HCT116 (cell line): Measurements from ENCODE around the gene ALG2. TPM values are rescaled to one million over a fixed set of nuclear protein-coding genes. Genes with fewer than 3 reads are reported as not detected.

Experiments used
- ATAC-seq: fragments of 200-7000 bp; cut with Tn5 transposase; 2 replicates; pipeline ENCODE4 v1.9.1; 2020; ENCODE audit warnings: mild to moderate bottlenecking, moderate library complexity
- BruUV-seq: library from RNA; stranded (reverse); fragments of 400-500 nt; replicated peaks from 2 replicates; lab custom pipeline; 2021; lab: Mats Ljungman, UMichigan
- CTCF ChIA-PET: fragments of 300-600 bp; sonication (Branson Sonifier 250); formaldehyde crosslinking; loops from one replicate; lab custom pipeline; 2021; ENCODE audit warnings: antibody characterized with exemption; lab: Charles Lee
- POLR2A ChIA-PET: fragments of 300-600, 350-600 bp; sonication (Branson Sonifier 250); formaldehyde crosslinking; loops from one replicate; lab custom pipeline; 2021; ENCODE audit warnings: antibody characterized with exemption; lab: Charles Lee
- RAD21 ChIA-PET, 2 experiments: fragments of 300-600 bp; sonication (Branson Sonifier 250); formaldehyde crosslinking; loops; one replicate each; lab custom pipeline; 2023; ENCODE audit warnings: low total read pairs in 2 of 2; ENCODE audit not compliant: uncharacterized antibody in 2 of 2, unreplicated experiment in 2 of 2, low non-redundant PET in 1 of 2; lab: Charles Lee
- DNase-seq: peaks from one replicate; pipeline ENCODE4 v3.0.0-alpha.2; 2010; ENCODE audit warnings: low read depth, low spot score
- H2AFZ ChIP-seq: fragments of 200-600 bp; shearing (Covaris generic), sonication (generic); 2 replicates; pipeline ENCODE4 v1.6.1; 2017; ENCODE audit warnings: low read depth, mixed run types, mixed read lengths, antibody characterized with exemption, low read length; ENCODE audit not compliant: poor library complexity, severe bottlenecking
- H3K27ac ChIP-seq: 2 replicates; pipeline ENCODE4 v1.5.1; 2012; ENCODE audit warnings: low read depth, low read length
- H3K27me3 ChIP-seq: fragments of 200-600 bp; sonication (generic); 2 replicates; pipeline ENCODE4 v1.6.1; 2016; ENCODE audit warnings: mixed run types, low read length, mixed read lengths; ENCODE audit not compliant: insufficient read depth
- H3K36me3 ChIP-seq, 2 experiments: fragments of 200-500 bp in 1 of 2; fragments of 200-600 bp in 1 of 2; sonication (Bioruptor generic) in 1 of 2; sonication (generic) in 1 of 2; 2 replicates each; pipeline versions ENCODE4 v1.5.1 to v1.6.1; 2014 to 2016; ENCODE audit warnings: low read length in 2 of 2, inconsistent platforms in 1 of 2, mixed read lengths in 1 of 2, mixed run types in 1 of 2; ENCODE audit not compliant: insufficient read depth in 2 of 2, control insufficient read depth in 1 of 2
- H3K4me1 ChIP-seq, 2 experiments: fragments of 200-600 bp in 1 of 2; sonication (generic) in 1 of 2; 2 replicates each; pipeline versions ENCODE4 v1.5.1 to v1.6.1; 2012 to 2017; ENCODE audit warnings: low read length in 2 of 2, inconsistent platforms in 1 of 2, mild to moderate bottlenecking in 1 of 2, mixed read lengths in 1 of 2, mixed run types in 1 of 2, moderate library complexity in 1 of 2; ENCODE audit not compliant: insufficient read depth in 2 of 2, control insufficient read depth in 1 of 2
- H3K4me2 ChIP-seq: fragments of 200-600 bp; sonication (generic); 2 replicates; pipeline ENCODE4 v1.6.1; 2017; ENCODE audit warnings: mixed run types, low read length, mixed read lengths
- H3K4me3 ChIP-seq, 2 experiments: fragments of 200-600 bp in 1 of 2; sonication (generic) in 1 of 2; replicated peaks in 1 of 2; 2 replicates each; pipeline ENCODE4 v1.5.1; 2011 to 2016; ENCODE audit warnings: low read length in 2 of 2, control low read depth in 1 of 2, low read depth in 1 of 2, mild to moderate bottlenecking in 1 of 2, mixed read lengths in 1 of 2, mixed run types in 1 of 2
- H3K79me2 ChIP-seq: fragments of 200-600 bp; sonication (generic); 2 replicates; pipeline ENCODE4 v1.6.1; 2017; ENCODE audit warnings: mild to moderate bottlenecking, mixed run types, low read length, moderate library complexity, mixed read lengths; ENCODE audit not compliant: insufficient read depth
- H3K9ac ChIP-seq: fragments of 200-600 bp; sonication (generic); 2 replicates; pipeline ENCODE4 v1.6.1; 2016; ENCODE audit warnings: low read length, mixed read lengths
- H3K9me2 ChIP-seq: fragments of 200-600 bp; sonication (generic), shearing (Covaris generic); 2 replicates; pipeline ENCODE4 v1.6.1; 2017; ENCODE audit warnings: mixed run types, mild to moderate bottlenecking, moderate library complexity; ENCODE audit not compliant: insufficient read depth
- H3K9me3 ChIP-seq, 2 experiments: fragments of 200-500 bp in 1 of 2; fragments of 200-600 bp in 1 of 2; sonication (Bioruptor generic) in 1 of 2; sonication (generic) in 1 of 2; 2 replicates each; pipeline ENCODE4 v1.6.1; 2014 to 2017; ENCODE audit warnings: low read length in 2 of 2, mixed read lengths in 2 of 2, inconsistent platforms in 1 of 2, low read depth in 1 of 2, mild to moderate bottlenecking in 1 of 2, mixed run types in 1 of 2, moderate library complexity in 1 of 2; ENCODE audit not compliant: control insufficient read depth in 1 of 2, insufficient read depth in 1 of 2
- H4K20me1 ChIP-seq: fragments of 200-600 bp; sonication (generic), shearing (Covaris generic); 2 replicates; pipeline ENCODE4 v1.6.1; 2017; ENCODE audit warnings: mixed run types, mild to moderate bottlenecking, moderate library complexity; ENCODE audit not compliant: insufficient read depth
- CBX3 ChIP-seq: IDR thresholded peaks from 2 replicates; pipeline ENCODE4 v1.6.1; 2012; ENCODE audit warnings: low read depth
- CEBPB ChIP-seq: IDR thresholded peaks from 2 replicates; pipeline ENCODE4 v1.6.1; 2012; ENCODE audit warnings: low read depth
- EGR1 ChIP-seq: IDR thresholded peaks from 2 replicates; pipeline ENCODE4 v1.6.1; 2012; ENCODE audit warnings: low read depth
- ELF1 ChIP-seq: IDR thresholded peaks from 2 replicates; pipeline ENCODE4 v1.6.1; 2012; ENCODE audit warnings: low read depth, borderline replicate concordance
- EZH2 ChIP-seq: fragments of 200-600 bp; sonication (generic); IDR thresholded peaks from 2 replicates; pipeline ENCODE4 v1.6.1; 2017; ENCODE audit warnings: antibody characterized with exemption, mixed run types
- EZH2phosphoT487 ChIP-seq: fragments of 200-600 bp; IDR thresholded peaks from 2 replicates; pipeline ENCODE4 v1.6.1; 2018; ENCODE audit warnings: antibody characterized with exemption, borderline replicate concordance
- JUND ChIP-seq: IDR thresholded peaks from 2 replicates; pipeline ENCODE4 v1.6.1; 2012
- POLR2A ChIP-seq: IDR thresholded peaks from 2 replicates; pipeline ENCODE4 v1.7.0; 2011; ENCODE audit warnings: borderline replicate concordance; ENCODE audit not compliant: insufficient read depth, insufficient read length; ENCODE audit errors: extremely low read depth
- POLR2AphosphoS5 ChIP-seq: IDR thresholded peaks from 2 replicates; pipeline ENCODE4 v1.6.1; 2011; ENCODE audit warnings: mild to moderate bottlenecking, low read depth, low read length, moderate library complexity
- RAD21 ChIP-seq: IDR thresholded peaks from 2 replicates; pipeline ENCODE4 v1.6.1; 2012; ENCODE audit warnings: low read depth, mild to moderate bottlenecking
- SP1 ChIP-seq: IDR thresholded peaks from 2 replicates; pipeline ENCODE4 v1.6.1; 2012; ENCODE audit warnings: low read depth
- SRF ChIP-seq: IDR thresholded peaks from 2 replicates; pipeline ENCODE4 v1.6.1; 2012; ENCODE audit warnings: low read depth
- TCF7L2 ChIP-seq: IDR thresholded peaks from 2 replicates; pipeline ENCODE4 v1.7.0; 2011; ENCODE audit warnings: borderline replicate concordance, inconsistent platforms; ENCODE audit not compliant: insufficient read depth, insufficient read length; ENCODE audit errors: extremely low read depth
- YY1 ChIP-seq: IDR thresholded peaks from 2 replicates; pipeline ENCODE4 v1.6.1; 2011; ENCODE audit warnings: low read length, low read depth, moderate library complexity, mild to moderate bottlenecking; ENCODE audit not compliant: insufficient replicate concordance; ENCODE audit errors: extremely low read depth
- ZFX ChIP-seq: fragments of 450-650 bp; IDR thresholded peaks from 2 replicates; pipeline ENCODE4 v1.6.1; 2017
- intact Hi-C: fragments of 100-400 bp; cut with micrococcal nuclease; formaldehyde crosslinking; loops from 2 replicates; pipeline ENCODE4 v1.10.0; 2022
- total RNA-seq: library from RNA; stranded (reverse); gene quantifications from one replicate; pipeline ENCODE4 v1.2.1, GENCODE V29; 2021; ENCODE audit not compliant: unreplicated experiment
- TF ChIP-seq, protein P1 (sequence below): IDR thresholded peaks from 2 replicates; pipeline ENCODE4 v1.6.1; 2012
- TF ChIP-seq, protein P2 (sequence below): IDR thresholded peaks from 2 replicates; pipeline ENCODE4 v1.6.1; 2012; ENCODE audit warnings: low read depth
- TF ChIP-seq, protein P3 (sequence below): IDR thresholded peaks from 2 replicates; pipeline ENCODE4 v1.6.1; 2012
- TF ChIP-seq, protein P4 (sequence below): IDR thresholded peaks from 2 replicates; pipeline ENCODE4 v1.6.1; 2011; ENCODE audit warnings: mild to moderate bottlenecking, low read length, moderate library complexity; ENCODE audit not compliant: insufficient replicate concordance; ENCODE audit errors: extremely low read depth
- TF ChIP-seq, protein P5 (sequence below), 3 experiments: fragments of 200-600 bp in 1 of 3; sonication (generic) in 1 of 3; IDR thresholded peaks in 2 of 3; conservative IDR thresholded peaks in 1 of 3; 2 replicates each; pipeline ENCODE4 v1.5.1; 2012 to 2017; ENCODE audit warnings: low read depth in 2 of 3, low read length in 2 of 3, antibody characterized with exemption in 1 of 3, borderline replicate concordance in 1 of 3, control low read depth in 1 of 3, mild to moderate bottlenecking in 1 of 3, mixed read lengths in 1 of 3, mixed run types in 1 of 3, moderate library complexity in 1 of 3; ENCODE audit not compliant: insufficient read depth in 1 of 3

The ALG2 gene
- total RNA-seq, 1 experiment from 2014 or later: 27.9 TPM

DNA sequence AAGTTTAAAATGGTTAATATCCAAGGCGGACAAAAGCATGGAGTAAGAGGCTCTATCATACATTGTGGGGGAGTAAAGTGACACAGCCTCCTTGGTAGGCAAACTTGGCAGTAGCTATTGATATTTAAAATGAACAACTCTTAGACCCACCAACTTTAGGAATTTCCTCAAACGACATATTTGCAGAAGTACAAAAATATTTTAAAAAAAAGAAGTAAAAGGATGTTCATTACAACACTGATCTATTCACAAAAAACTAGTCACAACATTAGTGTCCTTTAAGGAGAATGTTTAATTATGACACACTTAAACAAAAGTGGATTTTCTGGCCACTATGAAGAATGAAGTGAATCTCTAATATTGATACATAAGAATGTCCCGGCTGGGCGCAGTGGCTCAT, 1.7 kb downstream of the ALG2 start:
- no TSS peak for BruUV-seq
- Histone ChIP-seq H3K9me2 (no peaks in the 10 kb centered on the region), H3K79me2 (peaks cover 84% of the 10 kb centered on the region), H3K27me3 (no peaks in the 10 kb centered on the region), H3K4me3 (no peak overlapping the region; a peak in 1 of 4 replicates), H3K9ac (no peak overlapping the region), H2AFZ (no peak overlapping the region), H3K4me1 (peaks cover 6 to 20% of the 10 kb centered on the region in 2 experiments; a peak in 3 of 4 replicates), H3K36me3 (peaks cover 6 to 15% of the 10 kb centered on the region in 2 experiments; a peak in 3 of 4 replicates), H3K27ac (no peak overlapping the region), H3K9me3 (no peaks in the 10 kb centered on the region), H4K20me1 (no peaks in the 10 kb centered on the region; the same call in 1 of the 2 replicates), H3K4me2 (peak overlapping the region; percentile 89)
- intact Hi-C loops: no loop called here
- RAD21 ChIA-PET: no interaction called here
- POLR2A ChIA-PET: no interaction called here
- TF ChIP-seq SP1 (no peak), JUND (no peak), YY1 (no peak), SRF (no peak), TCF7L2 (no peak), EZH2phosphoT487 (no peak), EZH2 (no peak), POLR2AphosphoS5 (no peak), EGR1 (no peak), ELF1 (no peak), CBX3 (no peak), RAD21 (no peak), POLR2A (no peak), ZFX (no peak), CEBPB (no peak)
- TF ChIP-seq, protein P1, sequence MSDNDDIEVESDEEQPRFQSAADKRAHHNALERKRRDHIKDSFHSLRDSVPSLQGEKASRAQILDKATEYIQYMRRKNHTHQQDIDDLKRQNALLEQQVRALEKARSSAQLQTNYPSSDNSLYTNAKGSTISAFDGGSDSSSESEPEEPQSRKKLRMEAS: no peak
- TF ChIP-seq, protein P2, sequence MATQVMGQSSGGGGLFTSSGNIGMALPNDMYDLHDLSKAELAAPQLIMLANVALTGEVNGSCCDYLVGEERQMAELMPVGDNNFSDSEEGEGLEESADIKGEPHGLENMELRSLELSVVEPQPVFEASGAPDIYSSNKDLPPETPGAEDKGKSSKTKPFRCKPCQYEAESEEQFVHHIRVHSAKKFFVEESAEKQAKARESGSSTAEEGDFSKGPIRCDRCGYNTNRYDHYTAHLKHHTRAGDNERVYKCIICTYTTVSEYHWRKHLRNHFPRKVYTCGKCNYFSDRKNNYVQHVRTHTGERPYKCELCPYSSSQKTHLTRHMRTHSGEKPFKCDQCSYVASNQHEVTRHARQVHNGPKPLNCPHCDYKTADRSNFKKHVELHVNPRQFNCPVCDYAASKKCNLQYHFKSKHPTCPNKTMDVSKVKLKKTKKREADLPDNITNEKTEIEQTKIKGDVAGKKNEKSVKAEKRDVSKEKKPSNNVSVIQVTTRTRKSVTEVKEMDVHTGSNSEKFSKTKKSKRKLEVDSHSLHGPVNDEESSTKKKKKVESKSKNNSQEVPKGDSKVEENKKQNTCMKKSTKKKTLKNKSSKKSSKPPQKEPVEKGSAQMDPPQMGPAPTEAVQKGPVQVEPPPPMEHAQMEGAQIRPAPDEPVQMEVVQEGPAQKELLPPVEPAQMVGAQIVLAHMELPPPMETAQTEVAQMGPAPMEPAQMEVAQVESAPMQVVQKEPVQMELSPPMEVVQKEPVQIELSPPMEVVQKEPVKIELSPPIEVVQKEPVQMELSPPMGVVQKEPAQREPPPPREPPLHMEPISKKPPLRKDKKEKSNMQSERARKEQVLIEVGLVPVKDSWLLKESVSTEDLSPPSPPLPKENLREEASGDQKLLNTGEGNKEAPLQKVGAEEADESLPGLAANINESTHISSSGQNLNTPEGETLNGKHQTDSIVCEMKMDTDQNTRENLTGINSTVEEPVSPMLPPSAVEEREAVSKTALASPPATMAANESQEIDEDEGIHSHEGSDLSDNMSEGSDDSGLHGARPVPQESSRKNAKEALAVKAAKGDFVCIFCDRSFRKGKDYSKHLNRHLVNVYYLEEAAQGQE: no peak
- TF ChIP-seq, protein P3, sequence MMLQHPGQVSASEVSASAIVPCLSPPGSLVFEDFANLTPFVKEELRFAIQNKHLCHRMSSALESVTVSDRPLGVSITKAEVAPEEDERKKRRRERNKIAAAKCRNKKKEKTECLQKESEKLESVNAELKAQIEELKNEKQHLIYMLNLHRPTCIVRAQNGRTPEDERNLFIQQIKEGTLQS: no peak
- TF ChIP-seq, protein P4, sequence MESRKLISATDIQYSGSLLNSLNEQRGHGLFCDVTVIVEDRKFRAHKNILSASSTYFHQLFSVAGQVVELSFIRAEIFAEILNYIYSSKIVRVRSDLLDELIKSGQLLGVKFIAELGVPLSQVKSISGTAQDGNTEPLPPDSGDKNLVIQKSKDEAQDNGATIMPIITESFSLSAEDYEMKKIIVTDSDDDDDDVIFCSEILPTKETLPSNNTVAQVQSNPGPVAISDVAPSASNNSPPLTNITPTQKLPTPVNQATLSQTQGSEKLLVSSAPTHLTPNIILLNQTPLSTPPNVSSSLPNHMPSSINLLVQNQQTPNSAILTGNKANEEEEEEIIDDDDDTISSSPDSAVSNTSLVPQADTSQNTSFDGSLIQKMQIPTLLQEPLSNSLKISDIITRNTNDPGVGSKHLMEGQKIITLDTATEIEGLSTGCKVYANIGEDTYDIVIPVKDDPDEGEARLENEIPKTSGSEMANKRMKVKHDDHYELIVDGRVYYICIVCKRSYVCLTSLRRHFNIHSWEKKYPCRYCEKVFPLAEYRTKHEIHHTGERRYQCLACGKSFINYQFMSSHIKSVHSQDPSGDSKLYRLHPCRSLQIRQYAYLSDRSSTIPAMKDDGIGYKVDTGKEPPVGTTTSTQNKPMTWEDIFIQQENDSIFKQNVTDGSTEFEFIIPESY: no peak
- TF ChIP-seq, protein P5, sequence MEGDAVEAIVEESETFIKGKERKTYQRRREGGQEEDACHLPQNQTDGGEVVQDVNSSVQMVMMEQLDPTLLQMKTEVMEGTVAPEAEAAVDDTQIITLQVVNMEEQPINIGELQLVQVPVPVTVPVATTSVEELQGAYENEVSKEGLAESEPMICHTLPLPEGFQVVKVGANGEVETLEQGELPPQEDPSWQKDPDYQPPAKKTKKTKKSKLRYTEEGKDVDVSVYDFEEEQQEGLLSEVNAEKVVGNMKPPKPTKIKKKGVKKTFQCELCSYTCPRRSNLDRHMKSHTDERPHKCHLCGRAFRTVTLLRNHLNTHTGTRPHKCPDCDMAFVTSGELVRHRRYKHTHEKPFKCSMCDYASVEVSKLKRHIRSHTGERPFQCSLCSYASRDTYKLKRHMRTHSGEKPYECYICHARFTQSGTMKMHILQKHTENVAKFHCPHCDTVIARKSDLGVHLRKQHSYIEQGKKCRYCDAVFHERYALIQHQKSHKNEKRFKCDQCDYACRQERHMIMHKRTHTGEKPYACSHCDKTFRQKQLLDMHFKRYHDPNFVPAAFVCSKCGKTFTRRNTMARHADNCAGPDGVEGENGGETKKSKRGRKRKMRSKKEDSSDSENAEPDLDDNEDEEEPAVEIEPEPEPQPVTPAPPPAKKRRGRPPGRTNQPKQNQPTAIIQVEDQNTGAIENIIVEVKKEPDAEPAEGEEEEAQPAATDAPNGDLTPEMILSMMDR (IDR thresholded peaks at IDR 0.05 in 2 of 3, conservative IDR thresholded peaks at IDR 0.05 in 1 of 3; ENCODE audit: borderline replicate concordance in 1 of 3, insufficient read depth in 1 of 3, low read depth in 2 of 3, low read length in 2 of 3): no peak
- ATAC-seq (no peak), DNase-seq (no peak)
- CTCF ChIA-PET: interaction anchor here (1.5 kb wide), 1 partner anchor 12 kb away, joined by 5 read pairs; no protein-coding TSS in a partner anchor
